Measurements from ENCODE around the gene KIF7. TPM values are rescaled to one million over a fixed set of nuclear protein-coding genes. Genes with fewer than 3 reads are reported as not detected.

Gene KIF7
- total RNA-seq, 1 donor from 2014 or later = 6.4 TPM

DNA sequence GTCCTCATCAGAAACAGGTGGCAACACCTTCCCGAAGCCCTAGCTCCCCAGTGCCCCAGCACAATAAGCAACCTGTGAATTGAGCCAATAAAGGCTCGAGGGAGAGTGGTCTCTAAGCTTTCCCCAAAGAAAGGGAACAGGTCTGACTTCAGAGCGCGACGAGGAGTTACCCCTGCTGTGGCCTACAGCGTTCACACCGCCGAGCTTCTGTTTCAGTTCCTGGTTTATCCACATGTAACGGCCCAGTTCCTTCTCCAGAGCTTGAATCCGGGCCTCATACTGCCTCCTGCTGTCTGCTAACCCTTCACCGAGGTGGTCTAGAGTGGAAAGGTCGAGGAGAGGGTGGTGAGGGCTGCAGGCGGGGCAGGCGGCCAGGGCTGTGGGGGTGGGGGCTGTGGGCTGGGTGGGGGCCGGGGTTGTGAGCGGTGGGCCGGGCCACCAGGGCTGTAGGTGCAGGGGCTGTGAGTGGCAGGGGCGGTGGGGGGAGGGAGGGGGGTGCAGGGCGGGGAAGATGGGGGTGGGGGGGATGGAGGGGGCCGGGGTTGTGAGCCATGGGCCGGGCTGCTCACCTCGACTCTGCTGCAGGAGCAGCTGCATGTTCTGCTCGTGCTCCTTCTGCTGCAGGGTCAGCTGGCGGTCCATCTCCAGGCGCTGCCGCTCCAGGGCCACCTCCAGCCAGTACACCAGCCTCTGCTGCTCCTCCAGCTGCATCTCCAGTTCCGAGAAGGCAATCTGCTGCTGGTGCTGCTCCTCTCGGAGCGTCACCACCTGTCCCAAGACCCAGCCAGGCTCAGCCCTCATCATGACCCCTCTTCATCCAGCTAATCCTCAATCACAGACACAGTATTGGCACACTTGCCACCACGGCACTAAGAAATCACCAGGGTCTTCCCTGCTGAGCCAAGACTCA, 26.2 kb downstream of the KIF7 start:
- H3K4me3 Mint-ChIP-seq (ENCODE audit: unreplicated experiment) = no peak overlapping the region
- TF ChIP-seq, protein P1, sequence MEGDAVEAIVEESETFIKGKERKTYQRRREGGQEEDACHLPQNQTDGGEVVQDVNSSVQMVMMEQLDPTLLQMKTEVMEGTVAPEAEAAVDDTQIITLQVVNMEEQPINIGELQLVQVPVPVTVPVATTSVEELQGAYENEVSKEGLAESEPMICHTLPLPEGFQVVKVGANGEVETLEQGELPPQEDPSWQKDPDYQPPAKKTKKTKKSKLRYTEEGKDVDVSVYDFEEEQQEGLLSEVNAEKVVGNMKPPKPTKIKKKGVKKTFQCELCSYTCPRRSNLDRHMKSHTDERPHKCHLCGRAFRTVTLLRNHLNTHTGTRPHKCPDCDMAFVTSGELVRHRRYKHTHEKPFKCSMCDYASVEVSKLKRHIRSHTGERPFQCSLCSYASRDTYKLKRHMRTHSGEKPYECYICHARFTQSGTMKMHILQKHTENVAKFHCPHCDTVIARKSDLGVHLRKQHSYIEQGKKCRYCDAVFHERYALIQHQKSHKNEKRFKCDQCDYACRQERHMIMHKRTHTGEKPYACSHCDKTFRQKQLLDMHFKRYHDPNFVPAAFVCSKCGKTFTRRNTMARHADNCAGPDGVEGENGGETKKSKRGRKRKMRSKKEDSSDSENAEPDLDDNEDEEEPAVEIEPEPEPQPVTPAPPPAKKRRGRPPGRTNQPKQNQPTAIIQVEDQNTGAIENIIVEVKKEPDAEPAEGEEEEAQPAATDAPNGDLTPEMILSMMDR (IDR thresholded peaks at IDR 0.05; ENCODE audit: unreplicated experiment) = no peak
- DNase-seq (ENCODE audit: low spot score) = no peak
- H3K27ac Mint-ChIP-seq (ENCODE audit: unreplicated experiment) = no peak overlapping the region
- no peaks in the 10 kb centered on the region for H3K9me3 Mint-ChIP-seq (ENCODE audit: unreplicated experiment)
- peaks cover 61% of the 10 kb centered on the region for H3K36me3 Mint-ChIP-seq (ENCODE audit: low read depth, unreplicated experiment)
- peaks cover 3% of the 10 kb centered on the region for H3K27me3 Mint-ChIP-seq (ENCODE audit: unreplicated experiment)
- H3K4me1 Mint-ChIP-seq (ENCODE audit: unreplicated experiment) = no peaks in the 10 kb centered on the region

DNA sequence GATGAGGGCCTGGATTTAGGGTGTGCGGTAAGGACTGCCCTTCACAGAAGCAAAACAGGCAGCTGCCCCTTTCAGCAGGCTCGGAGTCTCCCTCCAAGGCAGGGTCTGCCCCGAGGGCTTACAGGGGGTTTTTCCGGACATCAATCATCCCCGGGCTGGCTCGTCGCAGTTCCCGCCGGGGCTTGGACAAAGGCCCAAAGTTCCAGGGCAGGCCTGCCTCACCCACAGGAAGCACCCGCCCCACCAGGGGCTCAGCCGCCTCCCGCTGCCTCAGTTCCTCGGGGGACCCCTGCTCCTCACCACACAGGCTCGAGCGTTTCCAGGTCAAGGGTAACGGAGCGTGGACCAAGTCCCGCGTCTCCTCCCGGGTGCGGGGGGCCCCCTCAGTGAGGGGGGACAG, 27.0 kb downstream of the KIF7 start:
- Mint-ChIP-seq H3K27ac (ENCODE audit: unreplicated experiment) (no peak overlapping the region), H3K36me3 (ENCODE audit: low read depth, unreplicated experiment) (peaks cover 60% of the 10 kb centered on the region), H3K4me3 (ENCODE audit: unreplicated experiment) (no peak overlapping the region), H3K4me1 (ENCODE audit: unreplicated experiment) (no peaks in the 10 kb centered on the region), H3K9me3 (ENCODE audit: unreplicated experiment) (no peaks in the 10 kb centered on the region), H3K27me3 (ENCODE audit: unreplicated experiment) (peaks cover 3% of the 10 kb centered on the region)
- no peak for DNase-seq (ENCODE audit: low spot score)
- TF ChIP-seq, protein P1 (IDR thresholded peaks at IDR 0.05; ENCODE audit: unreplicated experiment) = no peak

DNA sequence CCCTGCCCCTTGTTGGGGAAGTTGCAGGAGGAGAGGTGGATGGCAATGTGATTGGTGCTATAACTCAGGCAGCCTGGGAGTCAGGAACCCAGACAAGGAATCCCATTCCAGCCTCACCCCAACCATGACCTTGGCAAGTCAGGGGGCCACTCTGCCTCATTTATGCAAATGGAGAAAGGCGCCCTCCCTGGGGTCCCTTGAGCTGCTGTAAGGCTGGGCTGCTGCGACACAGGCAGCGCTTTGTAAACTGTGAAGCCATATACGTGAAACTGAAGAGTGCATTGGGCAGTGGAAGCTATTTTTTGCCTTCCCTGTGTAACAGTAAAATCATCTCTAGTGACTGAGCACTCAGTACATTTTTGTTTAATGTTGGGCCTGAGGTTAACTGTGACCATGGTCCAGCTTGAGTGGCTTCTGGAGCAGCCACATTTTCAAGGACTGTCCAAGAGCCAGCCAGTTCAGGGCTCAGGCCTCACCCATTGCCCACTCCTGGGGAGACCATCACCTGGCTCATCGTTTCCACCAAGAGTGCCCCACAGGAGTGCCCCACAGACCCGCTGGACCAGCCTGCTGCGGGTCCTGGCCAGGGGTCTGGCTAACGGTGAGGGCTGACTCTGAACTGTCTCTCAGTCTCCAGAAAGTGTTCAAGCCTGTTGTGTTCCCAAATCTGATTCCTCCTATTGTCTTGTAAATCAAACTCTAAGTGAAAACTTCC, 27.9 kb downstream of the KIF7 start:
- TF ChIP-seq, protein P1 (IDR thresholded peaks at IDR 0.05; ENCODE audit: unreplicated experiment) = no peak
- Mint-ChIP-seq H3K27ac (ENCODE audit: unreplicated experiment) (no peak overlapping the region), H3K4me1 (ENCODE audit: unreplicated experiment) (peaks cover 4% of the 10 kb centered on the region), H3K4me3 (ENCODE audit: unreplicated experiment) (no peak overlapping the region), H3K9me3 (ENCODE audit: unreplicated experiment) (no peaks in the 10 kb centered on the region), H3K27me3 (ENCODE audit: unreplicated experiment) (peaks cover 5% of the 10 kb centered on the region), H3K36me3 (ENCODE audit: low read depth, unreplicated experiment) (peaks cover 55% of the 10 kb centered on the region)
- DNase-seq (ENCODE audit: low spot score) = no peak

DNA sequence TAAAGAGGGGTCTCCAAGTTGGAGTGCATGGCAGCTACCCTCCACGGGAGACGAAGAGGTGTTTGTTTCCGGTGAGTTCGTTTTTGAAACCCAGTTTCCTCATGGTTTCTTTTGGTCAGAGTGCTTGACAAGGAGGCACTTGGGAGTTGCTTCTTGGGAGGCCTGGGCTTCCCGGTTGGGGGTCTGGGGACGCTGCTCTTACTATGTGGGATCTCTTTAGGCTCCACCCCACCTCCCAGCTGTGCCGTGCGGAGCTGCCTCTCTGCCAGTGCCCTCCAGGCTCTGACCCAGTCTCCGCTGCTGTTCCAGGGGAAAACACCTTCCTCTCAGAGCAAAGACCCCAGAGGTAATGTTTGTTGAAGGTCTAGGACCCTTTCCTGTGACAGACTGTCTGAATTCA, 29.6 kb downstream of the KIF7 start:
- no peak overlapping the region for H3K27ac Mint-ChIP-seq (ENCODE audit: unreplicated experiment)
- peaks cover 41% of the 10 kb centered on the region for H3K36me3 Mint-ChIP-seq (ENCODE audit: low read depth, unreplicated experiment)
- no peaks in the 10 kb centered on the region for H3K9me3 Mint-ChIP-seq (ENCODE audit: unreplicated experiment)
- H3K27me3 Mint-ChIP-seq (ENCODE audit: unreplicated experiment) = peaks cover 4% of the 10 kb centered on the region
- DNase-seq (ENCODE audit: low spot score) = no peak
- H3K4me3 Mint-ChIP-seq (ENCODE audit: unreplicated experiment) = no peak overlapping the region
- TF ChIP-seq, protein P1 (IDR thresholded peaks at IDR 0.05; ENCODE audit: unreplicated experiment) = no peak
- H3K4me1 Mint-ChIP-seq (ENCODE audit: unreplicated experiment) = peaks cover 5% of the 10 kb centered on the region

DNA sequence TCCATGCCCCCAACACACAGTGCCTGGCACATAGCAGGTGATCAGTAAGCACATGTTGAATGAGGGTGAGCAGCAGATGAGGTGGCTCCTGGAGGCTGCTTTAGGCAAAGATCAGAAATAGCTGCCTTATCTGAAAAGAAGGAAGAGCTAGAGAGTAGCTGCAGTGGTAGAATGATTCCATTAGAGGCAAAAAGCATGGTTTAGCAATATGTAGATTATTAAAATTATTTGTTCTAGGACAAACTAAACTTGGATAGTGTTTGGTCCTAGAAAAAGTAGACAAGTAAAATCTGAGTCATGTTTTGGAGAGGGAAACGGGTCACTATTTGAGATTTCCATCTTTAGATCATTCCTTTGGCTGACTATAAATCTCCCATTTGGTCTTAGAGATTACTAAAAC, 32.1 kb downstream of the KIF7 start:
- TF ChIP-seq, protein P1 (IDR thresholded peaks at IDR 0.05; ENCODE audit: unreplicated experiment) = no peak
- no peaks in the 10 kb centered on the region for H3K9me3 Mint-ChIP-seq (ENCODE audit: unreplicated experiment)
- H3K27ac Mint-ChIP-seq (ENCODE audit: unreplicated experiment) = no peak overlapping the region
- H3K4me1 Mint-ChIP-seq (ENCODE audit: unreplicated experiment) = peaks cover 5% of the 10 kb centered on the region
- H3K36me3 Mint-ChIP-seq (ENCODE audit: low read depth, unreplicated experiment) = peaks cover 33% of the 10 kb centered on the region
- no peak for DNase-seq (ENCODE audit: low spot score)
- no peak overlapping the region for H3K4me3 Mint-ChIP-seq (ENCODE audit: unreplicated experiment)
- H3K27me3 Mint-ChIP-seq (ENCODE audit: unreplicated experiment) = peaks cover 4% of the 10 kb centered on the region

Data from endothelial cell (in vitro differentiated cells).